NCI-H2081 treated with DMSO at 0.1 percent for 48 hours (cell line): ENCODE measurements around the gene FBLN5.

Source experiments
- DNase-seq: peaks from one replicate; lab custom pipeline; 2025; lab: John Stamatoyannopoulos, UW

FBLN5 gene, protein sequence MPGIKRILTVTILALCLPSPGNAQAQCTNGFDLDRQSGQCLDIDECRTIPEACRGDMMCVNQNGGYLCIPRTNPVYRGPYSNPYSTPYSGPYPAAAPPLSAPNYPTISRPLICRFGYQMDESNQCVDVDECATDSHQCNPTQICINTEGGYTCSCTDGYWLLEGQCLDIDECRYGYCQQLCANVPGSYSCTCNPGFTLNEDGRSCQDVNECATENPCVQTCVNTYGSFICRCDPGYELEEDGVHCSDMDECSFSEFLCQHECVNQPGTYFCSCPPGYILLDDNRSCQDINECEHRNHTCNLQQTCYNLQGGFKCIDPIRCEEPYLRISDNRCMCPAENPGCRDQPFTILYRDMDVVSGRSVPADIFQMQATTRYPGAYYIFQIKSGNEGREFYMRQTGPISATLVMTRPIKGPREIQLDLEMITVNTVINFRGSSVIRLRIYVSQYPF

DNA sequence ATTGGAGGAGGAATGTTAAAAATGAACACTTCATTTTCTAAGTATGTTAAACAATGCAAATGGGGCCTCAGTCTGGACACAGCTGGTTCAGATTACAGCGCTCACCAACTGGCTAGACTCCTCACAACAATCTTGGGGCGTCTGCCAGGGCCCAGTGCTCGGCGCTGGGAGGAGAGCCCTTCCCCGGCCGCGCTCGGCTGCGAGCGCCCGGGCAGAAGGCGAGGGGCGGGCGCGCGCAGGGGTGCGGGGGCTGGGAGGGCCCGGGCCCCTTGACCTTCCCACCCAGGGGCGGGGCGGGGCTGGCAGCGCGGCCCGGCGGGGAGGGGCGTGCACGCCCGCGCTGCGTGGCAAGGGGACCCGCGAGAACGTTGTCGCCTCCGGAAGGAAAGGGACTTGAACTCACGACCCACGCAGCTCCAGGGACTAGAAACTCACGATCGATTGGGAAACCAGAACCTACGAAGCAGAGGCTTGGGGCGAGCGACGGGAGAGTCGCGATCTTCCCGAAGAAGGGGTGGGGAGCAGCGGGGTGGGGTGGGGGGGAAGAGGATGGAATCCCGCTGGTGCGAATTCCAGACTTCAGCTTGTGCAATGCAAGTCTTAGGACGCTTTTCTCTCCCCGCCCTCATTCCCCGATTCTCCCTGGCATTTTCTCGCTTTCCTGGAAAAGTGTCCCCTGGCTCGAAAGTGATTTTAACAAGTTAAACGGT, at the start of gene FBLN5:
FBLN5 (minus strand) TSS at position 220 of the 710 bp plus-strand sequence. CDS start 465 bp downstream, outside the sequence.
- no peak for DNase-seq

DNA sequence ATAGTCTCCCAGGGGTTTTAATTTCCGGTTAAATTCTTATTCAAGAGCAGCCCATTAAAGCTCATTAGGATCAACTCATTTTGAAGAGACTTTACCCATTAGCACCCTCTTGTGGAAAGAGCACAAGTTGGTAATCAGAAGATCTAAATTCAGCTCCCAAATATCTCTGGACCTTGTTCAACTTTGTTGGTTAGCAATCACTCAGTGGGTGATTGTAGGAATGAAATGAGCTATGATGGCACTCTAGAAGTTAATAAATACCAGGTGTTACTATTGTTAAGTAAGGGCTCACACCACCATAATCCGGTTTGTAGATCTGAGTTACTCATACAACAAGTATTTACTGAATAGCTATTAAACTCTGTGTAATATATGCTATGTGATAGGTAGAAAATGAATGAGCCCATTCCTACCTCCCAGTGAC, 49.5 kb upstream of the FBLN5 start:
- no peak for DNase-seq

DNA sequence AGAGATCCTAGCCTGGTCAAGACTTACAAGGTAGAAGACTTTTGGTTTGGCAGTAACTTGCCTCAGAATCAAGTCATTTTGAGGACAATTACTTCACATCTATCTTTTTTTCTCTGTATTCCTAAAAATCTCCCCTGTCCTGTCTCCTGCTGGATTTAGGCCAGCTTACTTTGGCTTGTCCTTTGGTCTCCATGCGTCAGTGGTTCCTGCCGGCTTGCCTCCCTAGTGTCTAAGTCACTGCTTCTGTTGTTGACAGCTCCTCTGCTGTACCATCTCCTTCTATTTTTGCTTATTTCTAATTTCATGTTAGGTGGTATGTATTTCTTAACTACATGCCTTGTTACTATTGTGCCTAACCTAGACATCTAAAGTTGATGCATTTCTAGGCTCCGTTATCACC, 39.7 kb upstream of the FBLN5 start:
- DNase-seq: no peak

DNA sequence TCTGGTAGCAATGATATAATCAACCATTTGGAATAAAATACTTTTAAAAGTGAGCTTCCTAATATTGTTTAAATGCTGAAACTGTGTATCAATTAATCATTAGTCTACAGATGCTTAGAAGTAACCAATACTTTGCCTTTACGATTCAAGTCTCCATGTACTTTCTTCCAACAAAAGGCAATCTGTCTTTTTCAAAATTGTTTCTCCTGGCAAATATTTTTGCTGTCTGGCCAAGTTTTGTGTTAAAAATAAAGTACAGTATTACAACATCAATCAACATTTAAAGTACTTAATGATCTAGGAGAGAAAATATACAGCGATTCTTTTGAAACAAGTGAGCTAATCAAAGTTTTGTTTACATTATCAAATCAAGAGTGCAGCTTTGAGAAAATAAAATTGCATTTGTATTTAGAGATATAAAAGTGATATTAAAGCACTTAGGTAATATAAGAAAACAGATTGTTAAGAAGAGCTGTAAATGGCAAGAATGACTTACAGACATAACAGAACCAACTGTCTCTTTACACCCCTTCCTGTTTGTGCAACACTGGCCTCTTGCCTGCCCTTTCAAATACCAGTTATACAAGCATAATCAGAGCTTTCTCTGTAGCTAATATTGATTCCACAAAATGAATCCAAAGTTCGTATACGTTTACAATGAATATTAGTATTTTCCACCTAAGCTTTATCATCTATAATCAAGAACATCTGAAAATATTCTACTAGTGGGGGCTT, 38.2 kb upstream of the FBLN5 start:
- no peak for DNase-seq

DNA sequence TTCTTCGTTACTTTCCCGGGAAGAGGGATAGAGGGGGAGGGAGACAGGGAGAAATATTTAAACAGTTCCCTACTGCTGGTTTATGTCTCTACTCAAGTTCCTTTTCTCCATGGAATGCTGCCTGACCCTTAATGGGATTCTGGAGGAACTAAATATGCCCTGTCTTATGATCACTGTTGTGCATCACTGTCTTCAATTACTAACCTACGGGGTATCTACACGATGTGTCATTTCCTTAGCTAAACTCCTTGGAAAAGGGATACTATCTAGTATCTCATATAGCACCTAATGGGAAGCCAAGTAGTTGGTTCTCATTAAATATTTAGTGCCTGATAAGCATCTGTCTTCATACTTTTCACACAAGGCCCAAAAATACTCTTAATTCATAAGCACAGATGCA, 37.5 kb upstream of the FBLN5 start:
- no peak for DNase-seq

DNA sequence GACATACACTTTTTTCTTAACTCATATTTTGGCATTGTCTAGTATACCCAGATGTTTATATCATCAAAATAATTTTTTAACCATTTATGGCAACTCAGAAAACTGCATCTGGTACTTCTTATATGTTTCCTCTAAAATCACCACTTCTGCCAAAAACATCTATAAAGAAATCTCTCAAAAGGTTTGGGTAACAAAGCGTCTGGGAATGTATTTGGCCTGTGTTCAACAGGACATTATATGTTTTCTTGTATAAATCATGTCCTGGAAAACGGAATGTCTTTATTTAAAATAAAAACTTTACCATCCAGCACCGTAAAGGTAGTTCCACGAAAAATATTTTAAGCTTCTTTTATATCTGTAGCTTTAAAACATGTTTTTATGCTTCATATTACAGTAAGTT, 36.1 kb upstream of the FBLN5 start:
- DNase-seq: no peak

DNA sequence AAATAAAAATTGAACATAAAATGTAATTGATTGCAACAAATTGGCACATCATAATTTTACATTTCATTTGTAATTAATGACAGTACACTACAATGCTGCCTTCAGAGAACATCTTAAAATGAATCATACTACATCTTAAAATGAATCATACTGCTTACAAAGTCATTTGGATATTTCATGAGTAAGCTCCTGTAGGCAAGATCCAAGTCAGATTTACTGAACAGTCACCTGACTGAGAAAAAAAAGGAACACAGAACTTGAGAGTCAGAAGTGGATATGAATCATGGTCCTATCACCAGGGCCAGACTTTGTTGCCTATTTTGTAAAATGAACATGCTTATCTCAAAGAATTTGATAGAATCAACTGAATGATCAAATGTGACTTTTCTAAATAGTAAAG, 32.7 kb upstream of the FBLN5 start:
- DNase-seq: no peak

DNA sequence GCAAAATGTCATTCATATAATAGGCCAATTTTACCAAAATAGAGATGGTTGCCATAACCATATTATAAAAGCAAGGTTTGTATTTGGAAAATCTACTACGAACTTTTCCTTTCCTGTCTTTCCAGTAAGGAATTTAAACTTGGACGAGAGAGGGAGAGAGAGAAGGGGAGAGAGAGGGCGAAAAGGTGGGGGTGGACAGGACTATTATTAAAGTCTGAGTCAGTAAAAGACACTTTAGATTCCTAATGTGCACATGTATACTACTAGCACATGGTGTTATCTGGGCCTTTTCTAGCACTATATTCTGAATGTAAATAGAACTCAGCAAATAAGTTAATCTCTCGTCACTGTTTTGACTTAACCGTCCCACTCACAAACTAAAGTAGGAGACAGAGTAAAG, 30.4 kb upstream of the FBLN5 start:
- DNase-seq: no peak

DNA sequence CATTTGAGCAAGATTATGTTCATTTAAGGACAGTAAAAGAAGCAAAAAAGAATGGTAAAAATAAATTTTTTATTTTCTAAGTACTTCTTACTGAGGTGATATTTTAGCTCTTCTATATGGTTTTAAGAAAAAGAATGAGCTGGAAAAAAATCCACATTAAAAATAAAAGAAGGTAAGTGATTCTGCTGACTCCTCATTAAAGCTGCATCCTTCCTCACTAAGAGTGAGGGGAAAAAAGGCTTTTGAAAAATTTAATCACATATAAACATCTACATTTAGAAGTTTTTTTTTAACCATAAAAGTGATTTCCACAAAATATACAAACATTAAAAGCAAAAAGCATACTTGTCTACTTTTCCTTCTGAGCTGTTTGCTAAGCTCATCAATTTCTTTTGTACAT, 28.3 kb upstream of the FBLN5 start:
- no peak for DNase-seq

DNA sequence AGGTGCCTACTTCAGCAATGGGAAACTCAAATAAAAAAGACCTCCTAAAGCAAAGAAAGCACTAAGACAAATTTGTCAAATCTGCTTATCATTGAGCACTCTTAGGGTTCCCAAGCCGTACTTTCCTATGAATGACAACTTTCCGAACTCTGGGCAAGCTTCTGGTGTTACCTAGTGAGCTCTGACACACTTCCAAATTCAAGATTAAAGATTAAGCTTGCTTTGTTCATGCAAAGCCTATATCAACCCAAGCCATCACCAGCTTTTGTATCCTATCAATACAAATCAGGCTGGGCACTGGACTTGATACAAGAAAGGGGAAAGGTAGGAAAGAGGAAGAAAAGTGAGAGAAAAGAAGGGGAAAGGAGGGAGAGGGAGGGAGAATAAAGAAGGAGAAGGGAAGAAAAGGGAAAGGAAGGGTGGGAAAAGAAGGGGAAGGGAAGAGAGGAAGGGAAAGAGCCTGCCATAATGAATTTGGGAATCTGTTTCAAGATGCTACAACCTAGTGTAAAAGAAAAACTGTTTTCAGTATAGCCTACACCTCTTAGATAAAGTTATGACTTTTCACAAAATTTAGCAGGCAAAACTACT, 23.8 kb upstream of the FBLN5 start:
- no peak for DNase-seq

DNA sequence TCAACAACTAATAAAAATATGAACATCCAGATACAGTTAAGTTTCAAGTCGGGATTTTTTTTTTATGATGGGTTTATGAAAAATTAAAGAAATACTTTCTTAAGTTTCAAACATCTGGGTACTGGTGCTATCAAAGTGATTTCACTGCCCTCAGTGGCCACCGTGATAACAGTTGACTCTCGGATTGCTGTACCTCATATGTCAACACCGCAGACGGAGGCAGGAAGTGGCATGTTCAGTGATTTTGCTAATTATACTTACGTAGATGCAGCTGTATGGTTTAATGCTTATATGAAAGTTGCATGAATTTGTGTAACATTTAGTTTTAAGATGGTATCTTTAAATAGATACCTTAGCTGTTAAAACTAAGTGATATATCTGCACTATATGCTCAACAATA, 20.8 kb upstream of the FBLN5 start:
- no peak for DNase-seq

DNA sequence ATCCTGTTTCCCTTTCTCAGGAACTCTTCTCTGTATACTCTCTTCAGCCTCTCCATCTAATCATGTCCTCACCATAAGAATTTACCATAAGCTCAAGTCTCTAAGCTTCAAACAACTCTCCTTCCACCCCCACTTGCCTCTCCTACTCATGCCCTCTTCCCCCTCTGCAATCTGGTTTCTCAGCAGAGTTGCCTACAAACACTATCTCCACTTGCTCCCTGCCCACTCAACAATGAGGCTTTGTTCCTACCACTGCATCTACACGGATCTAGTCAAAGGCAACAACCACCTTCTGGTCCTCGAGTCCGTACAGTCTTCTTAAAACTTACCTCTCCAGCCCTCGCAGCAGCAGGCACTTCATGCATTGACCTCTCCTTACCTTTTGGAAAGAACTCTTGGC, 17.2 kb upstream of the FBLN5 start:
- DNase-seq: no peak

DNA sequence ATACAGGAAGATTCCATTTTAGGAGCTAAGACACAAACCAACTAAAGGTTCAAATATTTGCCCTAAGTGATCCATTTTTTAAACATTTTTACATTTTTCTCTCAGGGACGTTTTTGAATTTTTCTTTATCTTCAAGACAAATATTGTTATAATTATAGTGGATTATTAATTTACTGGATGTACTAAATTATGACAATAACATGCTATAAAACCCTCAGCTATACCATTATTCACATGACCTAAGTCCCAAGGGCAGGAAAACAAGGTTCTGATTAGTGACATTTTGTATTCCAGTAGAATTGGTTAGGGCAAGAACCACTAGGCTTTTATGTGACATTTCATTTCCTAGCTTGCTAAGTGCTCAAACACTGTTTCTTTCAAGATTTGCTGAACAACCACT, 16.5 kb upstream of the FBLN5 start:
- DNase-seq: no peak

DNA sequence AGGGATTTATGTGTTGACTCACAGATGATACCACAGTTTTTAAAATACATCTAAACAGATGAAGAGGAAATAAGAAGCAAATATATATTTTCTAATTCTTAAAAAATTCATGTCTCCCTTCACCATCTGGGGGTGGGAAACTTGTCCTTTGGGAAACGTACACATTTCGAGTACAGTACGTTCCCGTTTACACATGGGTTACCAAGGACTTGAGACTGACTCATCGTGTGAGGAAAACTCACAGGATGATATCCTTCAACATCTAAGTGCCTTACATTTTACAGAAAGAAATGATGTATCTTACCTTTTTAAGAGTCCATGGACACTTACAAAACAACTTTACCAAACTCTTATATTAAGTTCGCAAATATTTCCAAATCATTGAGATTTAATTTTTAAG, 16.0 kb upstream of the FBLN5 start:
- no peak for DNase-seq

DNA sequence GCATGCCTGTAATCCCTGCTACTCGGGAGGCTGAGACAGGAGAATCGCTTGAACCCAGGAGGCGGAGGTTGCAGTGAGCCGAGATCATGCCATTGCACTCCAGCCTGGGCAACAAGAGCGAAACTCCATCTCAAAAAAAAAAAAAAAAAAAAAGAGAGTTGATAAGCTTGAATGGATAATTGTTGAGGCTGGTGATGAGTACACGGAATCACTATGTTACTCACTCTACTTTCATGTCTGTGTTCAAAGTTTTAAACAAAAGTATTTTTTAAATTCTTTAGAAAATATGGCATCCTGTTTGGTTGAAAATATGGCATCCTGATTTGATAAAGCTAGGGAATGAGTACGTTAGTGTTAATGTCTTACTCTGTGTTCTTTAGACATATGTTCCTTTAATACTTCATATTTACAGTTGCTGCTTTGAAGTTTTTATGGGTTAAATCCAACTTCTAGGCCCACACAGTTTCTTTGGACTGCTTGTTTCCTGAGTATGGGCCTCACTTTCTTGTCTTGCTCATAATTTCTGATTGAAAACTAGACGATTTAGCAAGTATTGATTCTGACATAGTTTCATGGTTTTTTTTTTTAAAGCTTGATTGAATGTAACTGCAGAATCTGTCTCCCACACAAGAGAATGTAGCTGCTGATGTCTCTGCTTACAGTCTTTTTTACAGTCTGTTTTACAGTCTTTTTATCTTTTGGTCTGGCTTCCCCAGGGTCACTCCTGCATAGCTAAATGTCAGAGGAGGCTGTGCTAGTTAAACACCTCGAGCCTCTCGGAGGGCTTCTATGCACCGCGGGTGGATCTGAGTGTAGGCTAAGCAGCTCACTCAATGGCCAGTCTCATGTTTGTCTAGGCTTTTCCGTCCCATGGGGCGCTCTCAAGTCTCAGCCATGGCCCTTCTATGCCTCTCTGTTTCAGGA, 14.1 kb upstream of the FBLN5 start:
- no peak for DNase-seq

DNA sequence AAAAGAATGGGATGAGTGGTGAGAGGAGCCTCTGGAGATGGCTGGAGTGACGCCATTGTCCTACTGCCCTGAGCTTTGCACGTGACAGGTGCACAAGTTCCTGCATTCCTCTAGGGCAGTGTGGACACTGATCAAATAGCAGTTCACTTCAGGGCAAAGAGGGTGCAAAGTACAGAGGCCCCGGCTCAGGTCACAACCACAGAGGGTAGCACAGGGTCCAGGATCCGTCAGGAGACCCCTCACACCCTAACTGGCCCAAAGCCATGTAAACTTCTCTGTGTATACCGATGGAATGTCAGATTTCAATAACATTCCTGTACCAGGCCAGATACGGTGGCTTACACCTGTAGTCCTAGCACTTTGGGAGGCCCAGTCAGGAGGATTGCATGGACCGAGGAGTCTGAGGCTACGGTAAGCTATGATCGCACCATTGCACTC, 10.4 kb upstream of the FBLN5 start:
- no peak for DNase-seq

DNA sequence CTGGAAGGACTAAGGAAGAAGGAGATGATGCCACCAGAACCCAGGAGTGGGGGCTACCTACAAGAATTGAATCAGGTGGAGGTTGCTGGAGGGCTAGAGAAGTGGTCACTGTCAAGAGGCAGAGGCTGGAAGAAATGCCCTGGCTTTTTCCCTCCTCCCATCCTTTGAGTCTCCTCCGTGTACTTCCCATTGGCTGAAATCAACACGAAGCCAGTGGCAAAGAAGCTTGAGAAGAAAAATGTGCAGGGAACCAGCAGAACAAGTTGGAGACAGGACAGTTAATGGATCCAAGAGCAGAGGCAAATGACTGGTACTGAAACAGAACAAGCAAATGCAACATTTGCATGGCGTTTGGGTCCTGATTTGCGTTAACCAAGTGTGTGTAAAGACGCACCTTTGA, 9.1 kb upstream of the FBLN5 start:
- no peak for DNase-seq

DNA sequence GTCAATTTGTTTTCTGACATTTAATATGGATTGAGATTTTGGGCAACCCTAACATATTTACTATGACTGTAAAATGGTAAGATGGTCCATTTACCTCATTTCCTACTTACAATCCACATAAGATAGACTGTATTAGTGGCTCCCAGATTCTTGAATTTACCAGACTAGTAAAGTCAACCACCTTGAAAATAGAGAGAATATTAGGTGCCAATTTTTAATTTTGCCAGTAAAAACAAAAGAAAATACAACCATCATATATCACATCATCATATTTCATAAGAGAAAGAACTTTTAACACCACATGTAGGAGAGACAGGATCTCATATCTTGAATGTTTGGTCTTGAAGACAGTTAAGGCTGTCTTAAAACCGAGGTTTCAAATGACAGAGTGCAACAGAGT, 7.7 kb upstream of the FBLN5 start:
- DNase-seq: no peak

DNA sequence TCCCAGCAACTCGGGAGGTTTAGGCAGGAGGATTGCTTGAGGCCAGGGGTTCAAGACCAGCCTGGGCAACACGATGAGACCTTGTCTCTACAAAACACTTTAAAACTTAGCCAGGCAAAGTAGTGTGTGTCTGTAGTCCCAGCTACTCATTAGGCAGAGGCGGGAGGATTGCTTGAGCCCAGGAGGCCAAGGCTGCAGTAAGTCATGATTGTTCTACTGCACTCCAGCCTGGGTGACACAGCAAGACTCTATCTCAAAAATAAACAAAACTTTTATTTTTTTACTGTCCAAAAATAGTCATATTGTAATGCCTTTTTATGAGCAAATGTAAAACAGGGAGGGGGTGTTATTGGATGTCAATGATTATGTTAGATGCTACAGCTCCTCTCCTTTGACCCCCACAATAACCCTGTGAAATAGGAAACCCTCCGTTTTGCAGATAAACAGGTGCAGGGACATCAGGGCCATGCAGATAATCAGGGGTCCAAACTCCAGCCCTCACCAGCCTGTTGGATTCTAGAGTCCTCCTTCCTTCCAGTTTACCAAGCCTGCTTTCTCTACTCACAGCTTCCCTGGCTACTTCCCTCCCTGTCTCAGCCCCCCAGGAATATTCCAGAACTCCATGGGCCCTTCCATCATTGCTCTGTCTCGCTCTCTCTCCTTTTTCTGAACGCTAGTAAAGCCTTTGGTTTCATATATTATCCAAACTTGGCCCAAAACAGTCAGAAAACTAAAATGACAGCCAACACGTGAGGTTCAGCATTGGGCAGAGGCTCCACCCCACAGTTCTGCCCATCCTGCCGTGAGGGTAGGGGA, 5.9 kb upstream of the FBLN5 start:
- DNase-seq: no peak
